Bronchial epithelial cell (primary cell): Measurements from ENCODE around the gene FTO. TPM values are rescaled to one million over a fixed set of nuclear protein-coding genes. Genes with fewer than 3 reads are reported as not detected.

Source experiments
- DNase-seq: peaks from one replicate; pipeline ENCODE4 v3.0.0-alpha.2; 2010; ENCODE audit warnings: low read depth
- FAIRE-seq: peaks from 2 replicates; lab custom pipeline; 2011; peaks lifted over from hg19 to GRCh38; lab: Jason Lieb, UNC
- H3K27me3 ChIP-seq: 2 replicates; pipeline ENCODE4 v1.5.1; 2011; ENCODE audit warnings: low read length; ENCODE audit not compliant: control insufficient read depth, insufficient read depth
- H3K36me3 ChIP-seq: 2 replicates; pipeline ENCODE4 v1.5.1; 2011; ENCODE audit warnings: low read length; ENCODE audit not compliant: control insufficient read depth, insufficient read depth
- H3K4me3 ChIP-seq: 2 replicates; pipeline ENCODE4 v1.5.1; 2011; ENCODE audit warnings: mild to moderate bottlenecking, low read depth, low read length, control low read depth
- CTCF ChIP-seq: IDR thresholded peaks from 2 replicates; pipeline ENCODE4 v1.5.1; 2011; ENCODE audit warnings: mild to moderate bottlenecking, moderate library complexity, low read length, control low read depth, inconsistent platforms; ENCODE audit not compliant: insufficient read depth, severe bottlenecking
- total RNA-seq: library from RNA; depleted of rRNA; stranded (reverse); fragments of >200 nt; gene quantifications from 2 replicates; pipeline ENCODE4 v1.2.1, GENCODE V29; 2014

The FTO gene
- total RNA-seq, 1 donor from 2014 or later, result 41.6 TPM

GRCh38 chr16:53936052-53936451, 232.1 kb downstream of the FTO start:
- FAIRE-seq (no peak), DNase-seq (no peak)
- TF ChIP-seq CTCF, result no peak

GRCh38 chr16:53936529-53936928, 232.6 kb downstream of the FTO start:
- no peaks in the 10 kb centered on the region for H3K27me3 ChIP-seq
- no peak for DNase-seq
- H3K36me3 ChIP-seq, result no peaks in the 10 kb centered on the region
- no peak for FAIRE-seq
- H3K4me3 ChIP-seq, result no peak overlapping the region
- no peak for TF ChIP-seq CTCF

More at GRCh38 chr16:53936052-53936451, 232.1 kb downstream of the FTO start:
- H3K27me3 ChIP-seq, result no peaks in the 10 kb centered on the region
- H3K4me3 ChIP-seq, result no peak overlapping the region
- no peaks in the 10 kb centered on the region for H3K36me3 ChIP-seq

- no peak for DNase-seq
- H3K36me3 ChIP-seq, result no peaks in the 10 kb centered on the region
- no peak overlapping the region for H3K4me3 ChIP-seq
- TF ChIP-seq CTCF, result no peak
- FAIRE-seq, result no peak
- no peaks in the 10 kb centered on the region for H3K27me3 ChIP-seq
Measured at GRCh38 chr16:53937161-53937880, 233.4 kb downstream of the FTO start.

GRCh38 chr16:53944025-53944424, 240.1 kb downstream of the FTO start:
- no peaks in the 10 kb centered on the region for H3K36me3 ChIP-seq
- H3K4me3 ChIP-seq, result no peak overlapping the region
- TF ChIP-seq CTCF, result no peak
- no peak for FAIRE-seq
- DNase-seq, result peak; percentile 91
- H3K27me3 ChIP-seq, result no peaks in the 10 kb centered on the region

GRCh38 chr16:53945996-53946395, 242.0 kb downstream of the FTO start:
- H3K4me3 ChIP-seq, result no peak overlapping the region
- FAIRE-seq, result no peak
- peak; percentile 59 for DNase-seq
- TF ChIP-seq CTCF, result peak; percentile 70
- H3K27me3 ChIP-seq, result no peaks in the 10 kb centered on the region
- H3K36me3 ChIP-seq, result no peaks in the 10 kb centered on the region
